GM21526 (cell line): ENCODE results near the gene CARS1.

Experiments
- ATAC-seq: cut with Tn5 transposase; IDR thresholded peaks from one replicate; pipeline ENCODE4 v1.9.1; 2021; ENCODE audit warnings: moderate library complexity; ENCODE audit not compliant: unreplicated experiment, low FRiP score

The CARS1 gene

GRCh38 chr11:3010521-3011275 lies 46.5 kb downstream of the CARS1 start:
- no peak for ATAC-seq

- ATAC-seq, result no peak
Observed at GRCh38 chr11:3010004-3010403, 47.2 kb downstream of the CARS1 start.

GRCh38 chr11:3009481-3009880 lies 47.7 kb downstream of the CARS1 start:
- no peak for ATAC-seq

- ATAC-seq, result no peak
Observed at GRCh38 chr11:3008746-3009336, 48.4 kb downstream of the CARS1 start.

GRCh38 chr11:3007404-3008010 lies 49.7 kb downstream of the CARS1 start:
- no peak for ATAC-seq

GRCh38 chr11:3006505-3007260 lies 50.5 kb downstream of the CARS1 start:
- no peak for ATAC-seq

GRCh38 chr11:3004481-3004880 lies 52.7 kb downstream of the CARS1 start:
- no peak for ATAC-seq

- no peak for ATAC-seq
Observed at GRCh38 chr11:3003396-3004231, 53.6 kb downstream of the CARS1 start.

- no peak for ATAC-seq
Observed at GRCh38 chr11:3002871-3003270, 54.4 kb downstream of the CARS1 start.

GRCh38 chr11:3002351-3002861 lies 54.8 kb downstream of the CARS1 start:
- no peak for ATAC-seq

GRCh38 chr11:3001496-3001895 lies 55.7 kb downstream of the CARS1 start:
- ATAC-seq, result no peak

GRCh38 chr11:3000032-3000961 lies 56.9 kb downstream of the CARS1 start:
- no peak for ATAC-seq

GRCh38 chr11:2999464-2999998 lies 57.7 kb downstream of the CARS1 start:
- ATAC-seq, result no peak

- no peak for ATAC-seq
Observed at GRCh38 chr11:2998073-2998850, 59.0 kb downstream of the CARS1 start.

GRCh38 chr11:2997406-2997805 lies 59.8 kb downstream of the CARS1 start:
- ATAC-seq, result no peak

- ATAC-seq, result no peak
Observed at GRCh38 chr11:2996976-2997375, 60.2 kb downstream of the CARS1 start.

- no peak for ATAC-seq
Observed at GRCh38 chr11:2995893-2996554, 61.2 kb downstream of the CARS1 start.
